Ovary (tissue), 3 donors: ENCODE results near the gene AATK.

Experiments
- CTCF ChIP-seq, 3 donors: fragments of 450-650 bp in 2 of 3; fragments of 200-600 bp in 1 of 3; IDR thresholded peaks; one replicate each; pipeline versions ENCODE4 v1.5.1 to v1.8.0; 2016 to 2022; ENCODE audit warnings: antibody characterized with exemption in 3 of 3, mild to moderate bottlenecking in 1 of 3
- EP300 ChIP-seq: sonication (generic); formaldehyde crosslinking; IDR thresholded peaks from one replicate; pipeline ENCODE4 v1.6.1; 2017; ENCODE audit warnings: antibody characterized with exemption
- POLR2A ChIP-seq: fragments of 450-650 bp; IDR thresholded peaks from one replicate; pipeline ENCODE4 v1.6.1; 2017; ENCODE audit warnings: antibody characterized with exemption, mild to moderate bottlenecking, moderate library complexity
- donor health status: DM: no; HTN: no; CAD: no.

GRCh38 chr17:81095383-81095762 lies 70.6 kb downstream of the AATK start:
- TF ChIP-seq CTCF (IDR thresholded peaks at IDR 0.05) (no peak), EP300 (no peak), POLR2A (no peak)
